Measurements from ENCODE around the gene SPHKAP.
"Not testable (repeated sequence)": the region's sequence is repeated elsewhere in the genome, so short reads cannot be mapped to it uniquely, and the experiment has no call there.

The SPHKAP gene, protein sequence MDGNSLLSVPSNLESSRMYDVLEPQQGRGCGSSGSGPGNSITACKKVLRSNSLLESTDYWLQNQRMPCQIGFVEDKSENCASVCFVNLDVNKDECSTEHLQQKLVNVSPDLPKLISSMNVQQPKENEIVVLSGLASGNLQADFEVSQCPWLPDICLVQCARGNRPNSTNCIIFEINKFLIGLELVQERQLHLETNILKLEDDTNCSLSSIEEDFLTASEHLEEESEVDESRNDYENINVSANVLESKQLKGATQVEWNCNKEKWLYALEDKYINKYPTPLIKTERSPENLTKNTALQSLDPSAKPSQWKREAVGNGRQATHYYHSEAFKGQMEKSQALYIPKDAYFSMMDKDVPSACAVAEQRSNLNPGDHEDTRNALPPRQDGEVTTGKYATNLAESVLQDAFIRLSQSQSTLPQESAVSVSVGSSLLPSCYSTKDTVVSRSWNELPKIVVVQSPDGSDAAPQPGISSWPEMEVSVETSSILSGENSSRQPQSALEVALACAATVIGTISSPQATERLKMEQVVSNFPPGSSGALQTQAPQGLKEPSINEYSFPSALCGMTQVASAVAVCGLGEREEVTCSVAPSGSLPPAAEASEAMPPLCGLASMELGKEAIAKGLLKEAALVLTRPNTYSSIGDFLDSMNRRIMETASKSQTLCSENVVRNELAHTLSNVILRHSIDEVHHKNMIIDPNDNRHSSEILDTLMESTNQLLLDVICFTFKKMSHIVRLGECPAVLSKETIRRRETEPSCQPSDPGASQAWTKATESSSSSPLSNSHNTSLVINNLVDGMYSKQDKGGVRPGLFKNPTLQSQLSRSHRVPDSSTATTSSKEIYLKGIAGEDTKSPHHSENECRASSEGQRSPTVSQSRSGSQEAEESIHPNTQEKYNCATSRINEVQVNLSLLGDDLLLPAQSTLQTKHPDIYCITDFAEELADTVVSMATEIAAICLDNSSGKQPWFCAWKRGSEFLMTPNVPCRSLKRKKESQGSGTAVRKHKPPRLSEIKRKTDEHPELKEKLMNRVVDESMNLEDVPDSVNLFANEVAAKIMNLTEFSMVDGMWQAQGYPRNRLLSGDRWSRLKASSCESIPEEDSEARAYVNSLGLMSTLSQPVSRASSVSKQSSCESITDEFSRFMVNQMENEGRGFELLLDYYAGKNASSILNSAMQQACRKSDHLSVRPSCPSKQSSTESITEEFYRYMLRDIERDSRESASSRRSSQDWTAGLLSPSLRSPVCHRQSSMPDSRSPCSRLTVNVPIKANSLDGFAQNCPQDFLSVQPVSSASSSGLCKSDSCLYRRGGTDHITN (N-terminal part only)
- 0 reads per million in 2 experiments for total RNA-seq

DNA sequence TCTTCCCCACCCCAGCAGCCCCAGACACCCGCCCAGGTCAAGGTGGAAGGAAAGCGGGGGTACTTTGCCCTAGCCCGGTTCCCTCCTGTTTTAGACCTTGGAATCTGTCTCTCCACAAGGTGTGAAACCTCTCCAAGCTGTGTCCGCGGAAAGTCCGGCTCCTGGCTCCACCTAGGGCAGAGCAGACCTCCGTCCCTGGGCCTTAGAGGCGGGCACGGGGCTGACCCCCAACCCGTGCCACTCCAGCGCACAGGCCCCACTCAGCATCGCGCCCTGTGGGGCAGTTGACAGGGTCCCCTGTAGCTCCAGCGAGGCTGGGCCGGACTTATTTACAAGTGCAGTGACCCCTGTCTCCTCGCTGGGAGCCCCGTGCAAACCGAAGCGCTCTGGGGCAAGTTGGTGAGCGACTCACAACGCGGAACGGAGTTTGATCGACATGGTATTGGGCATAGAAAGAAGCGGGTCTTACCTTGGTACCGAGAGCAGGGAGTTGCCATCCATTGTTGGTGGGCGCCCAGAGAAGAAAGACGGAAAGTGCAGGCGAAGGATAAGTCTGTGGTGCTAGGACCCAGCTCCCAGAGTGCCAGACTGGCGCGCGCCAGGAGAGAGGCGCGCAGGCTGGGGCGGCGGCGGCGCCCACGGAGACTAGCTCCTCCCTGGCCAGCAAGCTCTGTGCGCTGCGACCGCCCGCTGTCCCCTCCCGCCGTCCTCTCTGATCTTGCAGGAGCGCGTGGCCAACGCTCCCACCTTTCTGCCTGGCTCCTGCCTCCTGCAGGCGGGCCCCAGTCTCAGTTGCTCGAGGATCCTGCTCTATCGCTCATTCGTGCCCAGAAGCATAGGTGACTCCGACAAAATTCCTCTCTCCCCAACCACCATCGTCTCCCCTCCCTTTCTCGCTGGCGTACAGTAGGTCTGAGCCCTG is at the start of gene SPHKAP:
TSS of gene SPHKAP (minus strand) at position 590 of the 922 bp plus-strand sequence. CDS start at position 501, 89 bp downstream.
- no peak for DNase-seq (ENCODE audit: low read depth)

DNA sequence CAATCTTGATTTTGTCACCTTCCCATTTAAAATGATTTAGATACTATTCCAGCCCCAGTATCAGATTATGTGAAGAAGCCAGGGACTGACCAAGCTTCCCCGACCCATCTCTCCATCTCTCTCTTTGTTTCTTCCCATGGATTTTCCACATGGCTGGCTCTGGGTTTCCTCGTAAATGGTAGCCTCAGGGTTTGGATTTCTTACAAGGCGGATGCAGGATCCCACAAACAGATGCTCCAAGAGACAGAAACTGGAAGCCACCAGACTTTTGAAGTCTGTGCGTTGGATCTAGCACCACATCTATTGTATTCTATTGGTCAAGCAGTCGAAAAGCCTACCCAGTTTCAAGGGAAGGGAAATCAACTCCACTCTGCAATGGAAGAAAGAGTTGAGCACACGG is 46.0 kb upstream of the SPHKAP start:
- no peak for DNase-seq (ENCODE audit: low read depth)

DNA sequence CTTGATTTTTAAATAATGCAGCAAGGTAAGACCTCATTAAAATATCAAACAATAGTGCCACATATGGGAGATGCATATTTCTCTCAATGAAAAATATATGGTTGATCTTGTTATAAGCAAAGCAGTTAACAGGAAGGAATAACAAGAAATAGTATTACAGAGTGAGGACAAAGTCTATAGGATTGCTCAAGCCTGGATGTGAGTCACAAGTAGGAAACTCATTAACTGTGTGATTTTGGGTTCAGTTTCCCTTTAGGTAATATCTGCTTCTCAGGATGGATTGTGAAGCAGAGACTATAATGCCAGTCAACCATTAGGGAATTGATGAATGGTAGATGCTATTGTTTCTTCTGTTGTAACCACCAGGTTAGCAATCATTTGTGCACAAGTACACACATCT is 42.9 kb upstream of the SPHKAP start:
- DNase-seq (ENCODE audit: low read depth): no peak

DNA sequence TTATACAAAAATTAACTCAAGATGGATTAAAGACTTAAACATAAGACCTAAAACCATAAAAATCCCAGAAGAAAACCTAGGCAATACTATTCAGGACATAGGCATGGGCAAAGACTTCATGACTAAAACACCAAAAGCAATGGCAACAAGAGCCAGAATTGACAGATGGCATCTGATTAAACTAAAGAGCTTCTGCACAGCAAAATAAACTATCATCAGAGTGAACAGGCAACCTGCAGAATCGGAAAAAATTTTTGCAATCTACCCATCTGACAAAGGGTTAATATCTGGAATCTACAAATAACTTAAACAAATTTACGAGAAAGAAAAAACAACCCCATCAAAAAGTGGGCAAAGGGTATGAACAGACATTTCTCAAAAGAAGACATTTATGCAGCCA is 37.1 kb upstream of the SPHKAP start:
- DNase-seq (ENCODE audit: low read depth): not testable (repeated sequence)

DNA sequence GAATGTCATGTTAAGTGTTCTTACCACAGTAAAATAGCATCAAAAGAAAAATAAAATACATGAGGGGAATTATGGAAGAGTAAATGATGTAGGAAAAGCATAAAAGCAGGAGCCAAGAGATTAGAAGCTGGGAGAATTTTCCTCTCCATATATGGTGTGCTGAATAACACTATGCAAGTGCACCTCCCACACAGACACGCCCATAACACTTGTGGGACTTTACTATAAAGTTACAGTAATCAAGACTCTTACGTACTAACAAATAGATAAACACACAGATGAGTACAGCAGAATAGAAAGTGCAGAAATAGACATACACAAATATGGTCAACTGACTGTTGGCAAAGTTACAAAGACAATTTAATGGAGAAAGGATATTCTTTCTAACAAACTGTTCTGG is 16.0 kb upstream of the SPHKAP start:
- no peak for DNase-seq (ENCODE audit: low read depth)

DNA sequence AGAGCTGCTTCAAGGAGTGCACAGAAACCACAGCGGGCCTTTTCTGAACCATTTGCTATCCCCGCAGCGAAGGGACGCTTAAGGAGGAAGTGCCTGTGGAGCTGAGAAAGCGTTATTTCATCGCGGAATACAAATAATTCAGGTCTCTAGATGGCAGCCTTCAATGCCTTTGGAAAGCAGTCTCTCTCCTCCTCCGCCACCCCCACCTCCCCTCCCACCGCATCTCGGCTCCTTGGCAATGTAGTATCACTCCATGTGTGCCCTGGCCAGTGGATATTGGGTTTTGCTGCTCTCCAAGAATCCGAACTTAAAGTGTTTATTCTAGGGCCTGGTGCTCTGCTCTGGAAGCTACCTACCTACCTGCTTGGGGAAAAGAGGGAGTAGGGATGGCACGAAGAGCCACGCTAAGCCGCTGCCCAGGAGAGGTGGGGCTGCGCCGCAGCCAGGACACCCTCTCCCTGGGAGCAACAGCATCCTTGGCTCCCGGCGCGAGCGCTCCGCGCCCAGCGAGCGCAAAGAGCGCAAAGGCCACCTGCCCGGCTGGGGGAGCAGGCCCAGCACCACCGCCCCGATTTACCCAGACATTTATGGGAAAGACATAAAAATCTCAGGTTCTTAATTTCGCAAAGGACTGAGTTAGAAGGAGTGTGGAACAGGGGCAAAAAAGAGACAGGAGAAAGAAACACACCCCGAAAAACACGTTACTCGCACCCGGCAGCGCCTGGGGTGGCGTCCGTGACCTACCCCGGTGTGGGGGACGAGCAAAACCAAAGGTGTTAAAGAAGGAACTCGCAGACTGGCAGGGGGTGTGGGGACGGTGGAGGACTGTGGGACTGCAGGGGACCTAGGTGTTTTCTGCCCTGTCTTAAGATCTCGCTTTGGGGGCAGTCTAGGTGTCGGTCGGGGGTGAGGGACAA is 1.0 kb downstream of the SPHKAP start:
- no peak for DNase-seq (ENCODE audit: low read depth)

DNA sequence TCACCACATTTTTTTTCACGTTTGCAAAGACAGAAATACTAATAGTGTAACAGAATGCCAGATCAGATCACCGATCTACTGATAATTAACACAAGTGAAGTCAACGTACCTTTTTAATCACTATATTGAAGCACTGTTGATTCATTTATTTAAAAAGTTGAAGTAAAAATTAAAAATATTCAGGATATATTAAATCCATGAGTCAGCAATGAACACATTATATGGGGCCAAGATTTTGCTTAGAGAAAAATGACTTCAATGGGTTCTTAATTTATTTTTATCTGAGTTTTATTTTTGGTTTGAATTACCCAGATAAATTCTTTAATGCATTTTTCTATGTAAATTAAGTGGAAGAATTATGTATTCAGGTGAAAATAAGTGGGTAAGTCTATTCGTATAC is 14.2 kb downstream of the SPHKAP start:
- DNase-seq (ENCODE audit: low read depth): no peak

DNA sequence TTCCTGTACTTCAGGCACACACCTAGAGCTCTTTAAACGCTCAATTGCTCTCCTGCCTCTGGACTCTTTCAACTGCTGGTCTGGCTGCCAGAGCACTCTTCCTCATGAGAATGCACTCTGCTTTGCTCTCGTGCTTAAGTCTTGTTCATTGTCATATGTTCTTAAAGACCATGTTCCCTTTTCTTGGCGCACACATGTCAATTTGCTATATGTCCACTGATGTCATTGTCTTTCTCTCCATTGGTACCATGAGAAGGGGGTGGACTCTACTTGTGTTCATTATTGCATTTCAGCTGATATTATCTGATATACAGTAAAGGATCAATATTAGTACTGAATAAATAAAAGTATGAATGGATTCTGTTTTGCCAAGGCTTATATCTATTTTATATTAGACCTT is 16.8 kb downstream of the SPHKAP start:
- no peak for DNase-seq (ENCODE audit: low read depth)

DNA sequence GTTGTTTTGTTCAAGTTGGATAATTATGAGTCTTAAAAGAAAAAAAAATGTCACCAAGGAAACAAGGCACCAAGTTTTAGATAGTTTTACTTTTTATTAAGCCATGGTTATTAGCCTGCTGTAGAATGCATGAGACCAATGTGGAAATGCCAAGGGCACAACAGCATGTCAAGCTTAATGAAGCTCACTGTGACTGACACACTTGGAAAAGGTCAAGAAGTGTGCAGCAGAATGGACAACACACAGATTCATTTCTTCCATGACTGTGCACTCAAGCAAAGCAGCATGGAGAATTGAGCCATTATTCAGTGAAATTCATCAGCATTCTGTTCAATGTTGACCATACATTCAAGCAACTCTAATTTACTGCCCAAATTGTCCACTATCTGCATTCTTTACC is 23.6 kb downstream of the SPHKAP start:
- DNase-seq (ENCODE audit: low read depth): no peak

DNA sequence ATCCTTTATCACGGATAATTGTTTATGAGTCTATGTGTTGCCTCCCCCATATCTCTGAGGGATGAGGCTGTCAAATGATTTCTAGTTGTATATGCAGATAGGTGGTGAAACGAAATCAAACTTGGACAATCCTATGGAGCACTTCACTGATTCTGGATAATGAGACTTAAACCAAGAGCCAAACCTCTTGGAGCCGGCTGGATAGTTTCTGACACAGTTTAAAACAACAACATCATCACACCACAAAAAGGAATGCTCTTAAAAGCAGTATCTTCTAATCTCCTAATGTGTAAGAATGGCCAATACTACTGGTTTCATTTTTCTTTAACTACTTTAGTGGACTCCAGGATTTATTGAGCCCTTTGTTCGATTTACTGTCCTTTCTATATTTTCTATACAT is 36.5 kb downstream of the SPHKAP start:
- no peak for DNase-seq (ENCODE audit: low read depth)

DNA sequence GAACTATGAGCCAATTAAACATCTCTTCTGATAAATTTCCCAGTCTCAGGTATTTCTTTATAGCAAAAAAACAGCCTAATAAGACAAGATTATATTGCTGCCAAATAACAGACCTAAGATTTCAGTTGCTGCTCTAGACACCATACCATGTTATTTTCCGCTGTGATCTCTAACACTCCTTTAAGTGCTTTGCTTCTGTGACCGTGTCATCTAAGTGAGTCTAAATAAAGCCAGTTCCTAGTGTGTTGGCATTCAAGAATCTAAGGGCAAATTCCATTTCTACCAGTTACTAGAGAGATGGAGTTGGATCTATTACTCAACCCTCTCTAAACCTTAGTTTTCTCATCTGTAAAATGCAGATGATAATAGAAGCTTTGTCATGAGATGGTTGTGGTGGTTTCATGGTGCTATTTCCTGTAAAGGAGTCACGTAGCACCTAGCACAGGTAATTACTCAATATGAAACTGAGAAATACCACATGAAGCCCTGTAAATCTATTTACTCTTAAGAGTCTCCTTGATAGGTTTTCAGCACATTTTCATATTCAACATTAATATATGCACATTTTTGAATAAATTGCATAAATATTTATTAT is 40.5 kb downstream of the SPHKAP start:
- no peak for DNase-seq (ENCODE audit: low read depth)

DNA sequence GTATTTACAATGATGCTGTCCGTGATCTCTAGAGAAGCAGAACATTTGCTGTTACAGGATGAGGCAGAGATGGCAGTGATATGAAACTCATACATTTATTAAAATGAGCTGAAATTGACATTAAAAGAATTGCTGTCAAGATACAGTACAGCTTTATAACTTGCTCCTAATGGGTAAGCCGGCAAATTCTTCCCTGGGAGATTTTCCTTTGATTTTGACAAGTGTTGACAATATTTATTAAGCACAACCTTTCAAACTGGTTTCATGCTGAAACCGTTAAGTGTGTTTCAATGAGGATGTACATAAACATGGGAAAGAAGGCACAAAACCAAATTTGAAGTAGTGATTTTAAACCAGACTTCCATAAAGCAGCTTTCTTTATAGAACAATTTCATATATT is 45.5 kb downstream of the SPHKAP start:
- DNase-seq (ENCODE audit: low read depth): no peak

DNA sequence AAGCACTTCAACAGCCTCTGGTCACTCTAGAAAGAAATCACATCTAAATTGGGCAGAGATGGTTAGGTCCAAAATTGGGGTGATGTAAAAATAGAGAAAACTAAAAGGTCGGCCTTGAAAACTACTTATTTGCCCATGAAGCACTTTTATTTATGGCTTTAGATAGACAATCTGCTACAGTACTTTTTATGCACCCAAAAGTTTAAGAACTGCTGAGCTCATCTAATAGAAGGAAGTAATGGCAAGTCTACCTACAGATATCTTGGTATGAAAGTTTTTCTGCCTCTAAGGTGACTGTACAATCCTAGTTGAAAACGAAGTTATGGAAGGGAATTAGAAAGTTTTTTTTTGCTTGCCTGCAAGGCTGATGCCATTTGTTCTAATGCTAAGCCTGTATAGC is 46.2 kb downstream of the SPHKAP start:
- DNase-seq (ENCODE audit: low read depth): no peak

DNA sequence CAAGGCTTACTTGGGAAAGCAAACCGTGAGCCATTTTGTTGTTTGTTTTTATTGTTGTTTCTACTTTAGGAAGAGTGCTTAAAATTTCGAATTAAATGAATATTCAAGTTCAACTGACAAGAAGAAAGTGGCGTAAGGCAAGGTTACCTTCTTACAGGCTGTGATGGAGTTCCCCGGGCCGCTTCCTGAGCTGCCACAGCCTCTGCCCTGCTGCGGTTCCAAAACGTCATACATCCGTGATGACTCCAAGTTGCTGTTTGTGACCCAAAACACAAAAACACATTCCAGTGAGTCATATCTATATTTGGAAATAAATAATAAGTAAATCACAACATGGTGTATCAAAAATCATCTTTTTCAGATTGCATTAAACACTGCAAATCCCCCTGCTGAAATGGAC is 49.7 kb downstream of the SPHKAP start:
- DNase-seq (ENCODE audit: low read depth): no peak

DNA sequence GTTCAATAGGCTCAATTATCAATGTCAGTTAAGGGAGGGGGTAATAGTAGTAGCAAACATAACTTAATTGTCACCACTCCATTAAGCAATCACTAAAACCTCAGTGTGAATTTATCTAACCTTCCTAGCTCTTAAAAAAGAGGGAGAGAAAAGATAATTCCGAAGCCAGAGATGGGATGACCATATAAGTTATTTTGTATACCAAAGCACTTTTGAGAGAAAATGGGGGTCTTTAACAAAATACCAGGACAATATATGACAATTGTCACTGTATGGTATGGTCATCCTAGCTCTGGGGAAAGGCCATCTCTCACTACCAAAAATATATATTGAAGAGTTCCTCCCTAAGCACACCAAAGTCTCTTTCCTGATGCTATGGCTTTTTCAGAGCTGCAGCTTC is 55.1 kb downstream of the SPHKAP start:
- DNase-seq (ENCODE audit: low read depth): no peak

DNA sequence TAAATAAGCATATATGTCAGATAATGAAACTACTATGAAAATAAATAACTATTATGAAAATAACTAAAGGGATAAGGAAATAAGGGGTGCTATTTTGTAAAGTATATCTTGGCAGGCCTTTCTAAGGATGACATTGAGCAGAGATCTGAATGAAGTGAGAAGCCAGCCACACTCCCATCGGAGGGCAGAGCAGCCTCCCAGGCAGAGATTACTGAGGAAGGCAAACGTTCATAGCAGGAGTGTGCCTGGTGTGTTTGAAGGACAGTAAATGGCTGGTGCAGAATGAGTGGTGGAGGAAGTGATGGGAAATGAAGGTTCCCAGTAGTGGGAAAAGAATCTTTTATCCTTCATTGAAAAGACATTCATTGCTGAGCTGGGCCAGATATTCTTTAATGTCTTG is 62.5 kb downstream of the SPHKAP start:
- no peak for DNase-seq (ENCODE audit: low read depth)

DNA sequence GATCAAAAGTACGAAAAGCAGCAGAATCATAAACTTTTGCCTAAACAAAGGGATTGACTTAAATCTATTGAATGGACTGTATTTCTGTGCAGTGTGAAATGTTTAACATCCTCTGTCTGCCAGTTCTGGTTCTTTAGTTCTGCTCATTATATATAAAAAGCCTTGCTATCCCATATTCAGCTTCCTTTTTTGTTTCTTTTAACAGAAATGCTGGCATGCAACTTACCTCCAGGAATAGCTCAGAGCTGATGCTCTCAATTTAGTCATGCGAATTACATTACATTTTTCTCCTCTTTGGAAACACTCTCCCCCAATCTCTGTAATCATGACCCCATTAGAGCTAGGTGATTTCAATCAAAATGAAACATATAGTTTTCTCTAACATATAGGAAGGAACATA is 73.6 kb downstream of the SPHKAP start:
- DNase-seq (ENCODE audit: low read depth): no peak

DNA sequence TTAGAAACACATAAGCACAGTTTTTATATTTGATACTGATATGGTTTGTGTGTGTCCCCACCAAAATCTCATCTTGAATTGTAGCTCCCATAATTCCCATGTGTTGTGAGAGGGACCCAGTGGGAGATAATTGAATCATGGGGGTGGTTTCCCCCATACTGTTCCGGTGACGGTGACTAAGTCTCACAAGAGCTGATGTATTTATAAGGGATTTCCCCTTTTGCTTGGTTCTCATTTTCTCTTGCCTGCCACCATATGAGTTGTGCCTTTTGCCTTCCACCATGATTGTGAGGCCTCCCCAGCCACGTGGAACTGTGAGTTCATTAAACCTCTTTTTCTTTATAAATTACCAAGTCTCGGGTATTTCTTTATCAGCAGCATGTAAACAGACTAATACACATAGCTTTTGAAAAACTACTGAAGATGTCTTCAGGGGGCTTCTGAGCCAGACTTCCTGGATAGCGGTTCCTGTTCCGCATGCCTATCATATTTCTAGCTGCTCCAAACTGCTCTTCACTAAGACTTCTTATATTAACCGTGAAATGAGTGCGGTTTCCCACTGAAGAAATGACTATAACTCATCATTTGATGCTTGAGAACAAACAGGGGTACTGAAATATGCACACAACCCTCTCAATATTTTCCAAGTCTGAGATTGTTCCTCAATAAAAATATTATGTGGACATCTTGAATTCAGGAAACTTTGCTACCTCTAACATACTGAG is 75.8 kb downstream of the SPHKAP start:
- no peak for DNase-seq (ENCODE audit: low read depth)

DNA sequence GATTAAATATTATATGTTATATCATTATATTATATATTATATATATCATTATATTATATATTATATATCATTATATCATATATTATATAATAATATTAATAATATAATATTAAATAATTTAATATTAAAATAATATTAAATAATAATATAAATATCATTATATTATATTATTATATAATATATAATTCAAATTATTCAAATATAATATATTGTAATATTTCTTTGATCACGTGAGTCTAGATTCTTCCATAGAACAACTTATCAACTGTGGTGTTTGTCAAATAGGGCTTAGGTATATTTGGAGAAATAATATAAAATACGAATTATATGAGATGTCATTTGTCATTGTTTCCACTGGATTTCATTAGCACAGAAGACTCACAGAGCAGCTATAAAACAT is 77.3 kb downstream of the SPHKAP start:
- no peak for DNase-seq (ENCODE audit: low read depth)

Data from T follicular helper cell (primary cell).